HEK293 (cell line): ENCODE measurements around the gene CACNA1S.

Source experiments
- CTCF ChIA-PET: fragments of 350-600 bp; formaldehyde crosslinking; extraction: SDS; loops from one replicate; lab custom pipeline; 2021; ENCODE audit warnings: antibody characterized with exemption; lab: Yijun Ruan, JAX
- POLR2A ChIA-PET: fragments of 300-600 bp; formaldehyde crosslinking; extraction: SDS; loops from one replicate; lab custom pipeline; 2020; ENCODE audit warnings: antibody characterized with exemption, inconsistent platforms; lab: Yijun Ruan, JAX
- H3K27ac ChIP-seq: fragments of 200-500 bp; sonication (Bioruptor generic); 2 replicates; pipeline ENCODE4 v1.5.1; 2014; ENCODE audit warnings: low read depth, low read length, control low read depth, inconsistent platforms; ENCODE audit errors: extremely low read depth
- H3K36me3 ChIP-seq, 2 experiments: fragments of 200-500 bp in 1 of 2; sonication (Bioruptor generic) in 1 of 2; 1 replicate in 1 of 2; 2 replicates in 1 of 2; pipeline ENCODE4 v1.5.1; 2014 to 2017; ENCODE audit warnings: inconsistent platforms in 2 of 2, low read length in 2 of 2; ENCODE audit not compliant: control insufficient read depth in 2 of 2, insufficient read depth in 1 of 2
- H3K4me1 ChIP-seq: fragments of 200-500 bp; sonication (Bioruptor generic); 2 replicates; pipeline ENCODE4 v1.5.1; 2014; ENCODE audit warnings: mild to moderate bottlenecking, low read length, inconsistent platforms; ENCODE audit not compliant: control insufficient read depth, insufficient read depth
- H3K4me3 ChIP-seq: 2 replicates; pipeline ENCODE4 v1.5.1; 2011; ENCODE audit warnings: low read depth, mild to moderate bottlenecking, control low read depth, low read length, moderate library complexity
- H3K9me3 ChIP-seq: fragments of 200-500 bp; sonication (Bioruptor generic); 2 replicates; pipeline ENCODE4 v1.5.1; 2014; ENCODE audit warnings: low read depth, low read length, inconsistent platforms; ENCODE audit not compliant: control insufficient read depth, insufficient read depth
- KLF9 ChIP-seq: fragments of 450-650 bp; formaldehyde crosslinking; IDR thresholded peaks from 2 replicates; pipeline ENCODE4 v1.5.1; 2016; ENCODE audit warnings: missing biosample characterization, missing genetic modification characterization, low read depth
- OSR2 ChIP-seq: fragments of 450-650 bp; formaldehyde crosslinking; IDR thresholded peaks from 2 replicates; pipeline ENCODE4 v1.5.1; 2016; ENCODE audit warnings: missing biosample characterization, missing genetic modification characterization
- RBAK ChIP-seq: fragments of 450-650 bp; formaldehyde crosslinking; IDR thresholded peaks from 2 replicates; pipeline ENCODE4 v1.5.1; 2016; ENCODE audit warnings: missing biosample characterization, missing genetic modification characterization
- ZBTB8A ChIP-seq: fragments of 450-650 bp; formaldehyde crosslinking; IDR thresholded peaks from 2 replicates; pipeline ENCODE4 v1.5.1; 2016; ENCODE audit warnings: missing biosample characterization, missing genetic modification characterization
- ZNF18 ChIP-seq: fragments of 450-650 bp; formaldehyde crosslinking; IDR thresholded peaks from 2 replicates; pipeline ENCODE4 v1.5.1; 2016; ENCODE audit warnings: missing biosample characterization, missing genetic modification characterization
- ZNF211 ChIP-seq: fragments of 450-650 bp; formaldehyde crosslinking; IDR thresholded peaks from 2 replicates; pipeline ENCODE4 v1.5.1; 2016; ENCODE audit warnings: low read depth, missing biosample characterization, missing genetic modification characterization
- ZNF280C ChIP-seq: fragments of 450-650 bp; formaldehyde crosslinking; IDR thresholded peaks from 2 replicates; pipeline ENCODE4 v1.5.1; 2016; ENCODE audit warnings: missing biosample characterization, missing genetic modification characterization
- ZNF324 ChIP-seq: fragments of 450-650 bp; formaldehyde crosslinking; IDR thresholded peaks from 2 replicates; pipeline ENCODE4 v1.5.1; 2016; ENCODE audit warnings: missing biosample characterization, missing genetic modification characterization
- ZNF354C ChIP-seq: fragments of 450-650 bp; formaldehyde crosslinking; IDR thresholded peaks from 2 replicates; pipeline ENCODE4 v1.5.1; 2016; ENCODE audit warnings: missing biosample characterization, missing genetic modification characterization, low read depth, borderline replicate concordance
- ZNF521 ChIP-seq: fragments of 450-650 bp; formaldehyde crosslinking; IDR thresholded peaks from 2 replicates; pipeline ENCODE4 v1.5.1; 2017; ENCODE audit warnings: missing biosample characterization, mild to moderate bottlenecking, missing genetic modification characterization
- ZNF571 ChIP-seq: fragments of 450-650 bp; formaldehyde crosslinking; IDR thresholded peaks from 2 replicates; pipeline ENCODE4 v1.5.0; 2017; ENCODE audit warnings: missing biosample characterization, missing genetic modification characterization
- ZNF596 ChIP-seq: fragments of 450-650 bp; IDR thresholded peaks from 2 replicates; pipeline ENCODE4 v1.5.0; 2018; ENCODE audit warnings: missing biosample characterization, mild to moderate bottlenecking, missing genetic modification characterization, moderate library complexity
- ZNF600 ChIP-seq: fragments of 450-650 bp; formaldehyde crosslinking; IDR thresholded peaks from 2 replicates; pipeline ENCODE4 v1.5.1; 2016; ENCODE audit warnings: missing biosample characterization, missing genetic modification characterization
- ZNF692 ChIP-seq: fragments of 450-650 bp; formaldehyde crosslinking; IDR thresholded peaks from 2 replicates; pipeline ENCODE4 v1.5.1; 2016; ENCODE audit warnings: missing biosample characterization, missing genetic modification characterization
- ZNF791 ChIP-seq: fragments of 450-650 bp; formaldehyde crosslinking; IDR thresholded peaks from 2 replicates; pipeline ENCODE4 v1.5.1; 2016; ENCODE audit warnings: missing biosample characterization, missing genetic modification characterization
- ZSCAN16 ChIP-seq: fragments of 450-650 bp; formaldehyde crosslinking; IDR thresholded peaks from 2 replicates; pipeline ENCODE4 v1.5.1; 2016; ENCODE audit warnings: missing biosample characterization, missing genetic modification characterization
- ZSCAN23 ChIP-seq: fragments of 450-650 bp; formaldehyde crosslinking; IDR thresholded peaks from 2 replicates; pipeline ENCODE4 v1.5.1; 2016; ENCODE audit warnings: missing biosample characterization, missing genetic modification characterization
- TF ChIP-seq, protein P1 (sequence below): fragments of 450-650 bp; formaldehyde crosslinking; IDR thresholded peaks from 2 replicates; pipeline ENCODE4 v1.5.1; 2016; ENCODE audit warnings: missing biosample characterization, missing genetic modification characterization
- TF ChIP-seq, protein P2 (sequence below): fragments of 450-650 bp; formaldehyde crosslinking; IDR thresholded peaks from 2 replicates; pipeline ENCODE4 v1.5.1; 2017; ENCODE audit warnings: missing biosample characterization, missing genetic modification characterization

Gene CACNA1S

GRCh38 chr1:201061049-201061448 is 51.2 kb downstream of the CACNA1S start:
- H3K27ac ChIP-seq = no peak overlapping the region
- CTCF ChIA-PET = no interaction called here
- POLR2A ChIA-PET = no interaction called here
- H3K36me3 ChIP-seq = no peaks in the 10 kb centered on the region
- TF ChIP-seq ZNF791 (tag by site-specific recombination) = no peak
- no peak for TF ChIP-seq ZNF600 (tag by site-specific recombination)
- TF ChIP-seq ZBTB8A (tag by site-specific recombination) = no peak
- H3K4me1 ChIP-seq = no peaks in the 10 kb centered on the region; the same call in 1 of the 2 replicates
- H3K4me3 ChIP-seq = no peak overlapping the region
- H3K9me3 ChIP-seq = no peaks in the 10 kb centered on the region

GRCh38 chr1:201060586-201060985 is 51.6 kb downstream of the CACNA1S start:
- CTCF ChIA-PET = no interaction called here
- POLR2A ChIA-PET = no interaction called here
- Histone ChIP-seq H3K4me3 (no peak overlapping the region), H3K27ac (no peak overlapping the region), H3K36me3 (no peaks in the 10 kb centered on the region), H3K9me3 (no peaks in the 10 kb centered on the region), H3K4me1 (peaks cover 1% of the 10 kb centered on the region)
- TF ChIP-seq RBAK (tag by site-specific recombination) (no peak), KLF9 (tag by site-specific recombination) (no peak), ZNF280C (tag by site-specific recombination) (no peak), ZNF211 (no peak), ZNF354C (tag by site-specific recombination) (no peak), ZNF571 (tag by site-specific recombination) (no peak), ZNF596 (no peak), ZNF18 (tag by site-specific recombination) (no peak), ZSCAN23 (tag by site-specific recombination) (no peak), ZNF324 (tag by site-specific recombination) (no peak), ZSCAN16 (tag by site-specific recombination) (no peak), ZNF521 (no peak), ZNF692 (tag by site-specific recombination) (no peak), OSR2 (tag by site-specific recombination) (no peak)
- TF ChIP-seq, protein P1, sequence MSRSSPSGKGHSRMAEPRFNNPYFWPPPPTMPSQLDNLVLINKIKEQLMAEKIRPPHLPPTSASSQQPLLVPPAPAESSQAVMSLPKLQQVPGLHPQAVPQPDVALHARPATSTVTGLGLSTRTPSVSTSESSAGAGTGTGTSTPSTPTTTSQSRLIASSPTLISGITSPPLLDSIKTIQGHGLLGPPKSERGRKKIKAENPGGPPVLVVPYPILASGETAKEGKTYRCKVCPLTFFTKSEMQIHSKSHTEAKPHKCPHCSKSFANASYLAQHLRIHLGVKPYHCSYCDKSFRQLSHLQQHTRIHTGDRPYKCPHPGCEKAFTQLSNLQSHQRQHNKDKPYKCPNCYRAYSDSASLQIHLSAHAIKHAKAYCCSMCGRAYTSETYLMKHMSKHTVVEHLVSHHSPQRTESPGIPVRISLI (tag by site-specific recombination) = no peak
- TF ChIP-seq, protein P2, sequence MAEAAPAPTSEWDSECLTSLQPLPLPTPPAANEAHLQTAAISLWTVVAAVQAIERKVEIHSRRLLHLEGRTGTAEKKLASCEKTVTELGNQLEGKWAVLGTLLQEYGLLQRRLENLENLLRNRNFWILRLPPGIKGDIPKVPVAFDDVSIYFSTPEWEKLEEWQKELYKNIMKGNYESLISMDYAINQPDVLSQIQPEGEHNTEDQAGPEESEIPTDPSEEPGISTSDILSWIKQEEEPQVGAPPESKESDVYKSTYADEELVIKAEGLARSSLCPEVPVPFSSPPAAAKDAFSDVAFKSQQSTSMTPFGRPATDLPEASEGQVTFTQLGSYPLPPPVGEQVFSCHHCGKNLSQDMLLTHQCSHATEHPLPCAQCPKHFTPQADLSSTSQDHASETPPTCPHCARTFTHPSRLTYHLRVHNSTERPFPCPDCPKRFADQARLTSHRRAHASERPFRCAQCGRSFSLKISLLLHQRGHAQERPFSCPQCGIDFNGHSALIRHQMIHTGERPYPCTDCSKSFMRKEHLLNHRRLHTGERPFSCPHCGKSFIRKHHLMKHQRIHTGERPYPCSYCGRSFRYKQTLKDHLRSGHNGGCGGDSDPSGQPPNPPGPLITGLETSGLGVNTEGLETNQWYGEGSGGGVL (tag by site-specific recombination) = no peak
